HepG2 (cell line): ENCODE data around the gene KRTCAP2. TPM values are rescaled to one million over a fixed set of nuclear protein-coding genes. Genes with fewer than 3 reads are reported as not detected.

Source experiments
- BCL6 ChIP-seq: IDR thresholded peaks from 2 replicates; pipeline ENCODE4 v1.6.1; 2016; ENCODE audit warnings: missing genetic modification reagents, missing compliant biosample characterization
- BORCS8-MEF2B ChIP-seq: sonication (generic); formaldehyde crosslinking; IDR thresholded peaks from 2 replicates; pipeline ENCODE4 v1.8.0; 2022; ENCODE audit warnings: mild to moderate bottlenecking, missing genetic modification reagents
- ETS1 ChIP-seq: sonication (generic); formaldehyde crosslinking; IDR thresholded peaks from 2 replicates; pipeline ENCODE4 v1.4.0; 2020; ENCODE audit warnings: missing genetic modification reagents
- GATA4 ChIP-seq: sonication (generic); IDR thresholded peaks from 2 replicates; pipeline ENCODE4 v1.6.1; 2016; ENCODE audit warnings: antibody characterized with exemption, low read depth, borderline replicate concordance
- HDAC1 ChIP-seq: sonication (generic); formaldehyde crosslinking; IDR thresholded peaks from 2 replicates; pipeline ENCODE4 v1.5.1; 2020; ENCODE audit warnings: mild to moderate bottlenecking, missing genetic modification reagents
- KAT7 ChIP-seq: IDR thresholded peaks from 2 replicates; pipeline ENCODE4 v1.6.1; 2018; ENCODE audit warnings: borderline replicate concordance, missing compliant biosample characterization
- NCOA5 ChIP-seq: sonication (generic); formaldehyde crosslinking; IDR thresholded peaks from 2 replicates; pipeline ENCODE4 v1.4.0; 2020; ENCODE audit warnings: missing genetic modification reagents
- NR1H2 ChIP-seq: sonication (generic); formaldehyde crosslinking; IDR thresholded peaks from 2 replicates; pipeline ENCODE4 v1.8.1; 2022; ENCODE audit warnings: low read depth, missing genetic modification reagents, borderline replicate concordance
- PBX3 ChIP-seq: sonication (generic); formaldehyde crosslinking; IDR thresholded peaks from 2 replicates; pipeline ENCODE4 v1.8.1; 2023; ENCODE audit warnings: missing genetic modification reagents, inconsistent platforms, borderline replicate concordance
- PCBP1 ChIP-seq: fragments of 200-400 bp; formaldehyde crosslinking; IDR thresholded peaks from 2 replicates; pipeline ENCODE4 v1.6.1; 2017; ENCODE audit warnings: mild to moderate bottlenecking, low read depth, low read length, borderline replicate concordance
- PHF5A ChIP-seq: IDR thresholded peaks from one replicate; pipeline ENCODE4 v1.6.1; 2018; ENCODE audit warnings: low read depth, missing genetic modification reagents; ENCODE audit not compliant: unreplicated experiment
- POLR2AphosphoS5 ChIP-seq: IDR thresholded peaks from 2 replicates; pipeline ENCODE4 v1.6.1; 2012; ENCODE audit warnings: low read depth, low read length
- REPIN1 ChIP-seq: sonication (generic); formaldehyde crosslinking; IDR thresholded peaks from 2 replicates; pipeline ENCODE4 v1.8.0; 2022; ENCODE audit warnings: missing genetic modification reagents, low read depth, mild to moderate bottlenecking, borderline replicate concordance
- REST ChIP-seq, 2 experiments: IDR thresholded peaks; 2 replicates each; pipeline ENCODE4 v1.6.1; 2011 to 2012; ENCODE audit warnings: low read length in 2 of 2, borderline replicate concordance in 1 of 2, low read depth in 1 of 2, mild to moderate bottlenecking in 1 of 2, moderate library complexity in 1 of 2
- RORA ChIP-seq: sonication (generic); formaldehyde crosslinking; IDR thresholded peaks from 2 replicates; pipeline ENCODE4 v1.5.0; 2020; ENCODE audit warnings: mild to moderate bottlenecking, missing genetic modification reagents, moderate library complexity
- SMAD9 ChIP-seq: sonication (generic); formaldehyde crosslinking; IDR thresholded peaks from 2 replicates; pipeline ENCODE4 v1.5.1; 2020; ENCODE audit warnings: mild to moderate bottlenecking, missing genetic modification reagents
- SMC3 ChIP-seq: IDR thresholded peaks from 2 replicates; pipeline ENCODE4 v1.6.1; 2011; ENCODE audit warnings: low read length, improper control_type of control experiment
- ZBTB8A ChIP-seq: sonication (generic); formaldehyde crosslinking; IDR thresholded peaks from 2 replicates; pipeline ENCODE4 v1.4.0; 2020; ENCODE audit warnings: mild to moderate bottlenecking, low read depth, missing genetic modification reagents, borderline replicate concordance
- ZNF564 ChIP-seq: sonication (generic); formaldehyde crosslinking; IDR thresholded peaks from 2 replicates; pipeline ENCODE4 v1.8.1; 2023; ENCODE audit warnings: mild to moderate bottlenecking, missing genetic modification reagents
- ZNF703 ChIP-seq: sonication (generic); formaldehyde crosslinking; IDR thresholded peaks from 2 replicates; pipeline ENCODE4 v1.5.1; 2020; ENCODE audit warnings: missing genetic modification reagents, mild to moderate bottlenecking, moderate library complexity, borderline replicate concordance
- ZSCAN9 ChIP-seq: IDR thresholded peaks from 2 replicates; pipeline ENCODE4 v1.6.1; 2016; ENCODE audit warnings: borderline replicate concordance
- polyA plus RNA-seq, 8 experiments: library from polyadenylated mRNA; depleted of rRNA in 3 of 8; stranded (reverse) in 7 of 8; unstranded in 1 of 8; fragments of >200 nt; fragmentation: Illumina TruSeq in 4 of 8; extraction: Trizol in 4 of 8; gene quantifications; 2 replicates each; pipeline versions ENCODE4 v1.2.1 to v1.2.3, GENCODE V29; 2011 to 2016; ENCODE audit warnings: low read depth in 4 of 8, missing spikeins in 1 of 8, mixed read lengths in 1 of 8; ENCODE audit not compliant: insufficient read depth in 1 of 8
- total RNA-seq, 5 experiments: library from RNA; depleted of rRNA; stranded (reverse); fragments of >200 nt; fragmentation: Illumina TruSeq; extraction: Trizol; gene quantifications; 2 replicates each; pipeline ENCODE4 v1.2.3, GENCODE V29; 2016; ENCODE audit warnings: low read depth in 1 of 5

The KRTCAP2 gene
- total and polyA plus RNA-seq, 2 of the 13 experiments (the other 11 are each of a cell fraction or from before 2014, with no cell fraction given) = 77.3 to 79.4 TPM

GRCh38 chr1:155135415-155136028 lies 37.6 kb downstream of the KRTCAP2 start, which contains the start of gene SLC50A1 (continued):
- no peak for TF ChIP-seq PBX3 (CRISPR knock-in tag)
- TF ChIP-seq BORCS8-MEF2B (CRISPR knock-in tag) = peak; percentile 39; the same call in 1 of the 2 replicates
- no peak; the same call in 1 of the 2 replicates for TF ChIP-seq ZSCAN9
- TF ChIP-seq SMC3 = no peak; the same call in 1 of the 2 replicates
- 0 out of 2 replicates have a peak, but pooled peaks have one; percentile 41 for TF ChIP-seq SMAD9 (CRISPR knock-in tag)
- no peak for TF ChIP-seq PHF5A (CRISPR knock-in tag)
- TF ChIP-seq ZNF564 (CRISPR knock-in tag) = no peak
- TF ChIP-seq HDAC1 (CRISPR knock-in tag) = peak; percentile 14
- no peak for TF ChIP-seq REPIN1 (CRISPR knock-in tag)
- TF ChIP-seq ZNF703 (CRISPR knock-in tag) = no peak; the same call in 1 of the 2 replicates
- TF ChIP-seq NR1H2 (CRISPR knock-in tag) = no peak
- peak; percentile 42; the same call in 1 of the 2 replicates for TF ChIP-seq BCL6
- peak; percentile 74 for TF ChIP-seq POLR2AphosphoS5
- peak; percentile 36; the same call in 1 of the 2 replicates for TF ChIP-seq ETS1 (CRISPR knock-in tag)
- TF ChIP-seq RORA (CRISPR knock-in tag) = no peak
- peak in 1 of 2 experiments; percentile 6; a peak in 1 of 4 replicates for TF ChIP-seq REST (IDR thresholded peaks at IDR 0.05; ENCODE audit: borderline replicate concordance in 1 of 2, low read depth in 1 of 2, low read length in 2 of 2)
- no peak for TF ChIP-seq PCBP1
- TF ChIP-seq NCOA5 = no peak
- no peak for TF ChIP-seq ZBTB8A (CRISPR knock-in tag)
- peak; percentile 58; the same call in 1 of the 2 replicates for TF ChIP-seq KAT7 (CRISPR knock-in tag)
- 0 out of 2 replicates have a peak, but pooled peaks have one; percentile 18 for TF ChIP-seq GATA4
